ENCODE measurements around the gene CSRNP3.

CSRNP3 gene

GRCh38 chr2:165469417-165469816, at the start of gene CSRNP3:
CSRNP3 (plus strand) TSS chr2:165469698; CDS start chr2:165595066, 125,368 bp downstream.
- peak; percentile 59 for DNase-seq (ENCODE audit: low read depth)
- peak within 1 kb of the TSS; percentile 35 for H3K4me3 ChIP-seq (ENCODE audit: control insufficient read depth, low read depth, low read length)
- no peak for TF ChIP-seq CTCF (IDR thresholded peaks at IDR 0.05; ENCODE audit: control insufficient read depth, insufficient read depth, low read depth, low read length, missing control alignments)

- no peak for TF ChIP-seq CTCF (IDR thresholded peaks at IDR 0.05; ENCODE audit: control insufficient read depth, insufficient read depth, low read depth, low read length, missing control alignments)
- no peak overlapping the region for H3K4me3 ChIP-seq (ENCODE audit: control insufficient read depth, low read depth, low read length)
- no peak for DNase-seq (ENCODE audit: low read depth)
Measured at GRCh38 chr2:165420231-165420630, 49.3 kb upstream of the CSRNP3 start.

- H3K4me3 ChIP-seq (ENCODE audit: control insufficient read depth, low read depth, low read length) = no peak overlapping the region
- DNase-seq (ENCODE audit: low read depth) = no peak
- no peak for TF ChIP-seq CTCF (IDR thresholded peaks at IDR 0.05; ENCODE audit: control insufficient read depth, insufficient read depth, low read depth, low read length, missing control alignments)
Measured at GRCh38 chr2:165423081-165423480, 46.4 kb upstream of the CSRNP3 start.

- H3K4me3 ChIP-seq (ENCODE audit: control insufficient read depth, low read depth, low read length) = no peak overlapping the region
- TF ChIP-seq CTCF (IDR thresholded peaks at IDR 0.05; ENCODE audit: control insufficient read depth, insufficient read depth, low read depth, low read length, missing control alignments) = no peak
- DNase-seq (ENCODE audit: low read depth) = no peak
Measured at GRCh38 chr2:165425556-165425955, 43.9 kb upstream of the CSRNP3 start.

GRCh38 chr2:165427686-165428085, 41.8 kb upstream of the CSRNP3 start:
- TF ChIP-seq CTCF (IDR thresholded peaks at IDR 0.05; ENCODE audit: control insufficient read depth, insufficient read depth, low read depth, low read length, missing control alignments) = no peak
- H3K4me3 ChIP-seq (ENCODE audit: control insufficient read depth, low read depth, low read length) = no peak overlapping the region
- DNase-seq (ENCODE audit: low read depth) = no peak

- no peak for DNase-seq (ENCODE audit: low read depth)
- TF ChIP-seq CTCF (IDR thresholded peaks at IDR 0.05; ENCODE audit: control insufficient read depth, insufficient read depth, low read depth, low read length, missing control alignments) = no peak
- H3K4me3 ChIP-seq (ENCODE audit: control insufficient read depth, low read depth, low read length) = no peak overlapping the region
Measured at GRCh38 chr2:165428926-165429325, 40.6 kb upstream of the CSRNP3 start.

- H3K4me3 ChIP-seq (ENCODE audit: control insufficient read depth, low read depth, low read length) = no peak overlapping the region
Measured at GRCh38 chr2:165431014-165431413, 38.5 kb upstream of the CSRNP3 start.

More at GRCh38 chr2:165431014-165431413, 38.5 kb upstream of the CSRNP3 start:
- TF ChIP-seq CTCF (IDR thresholded peaks at IDR 0.05; ENCODE audit: control insufficient read depth, insufficient read depth, low read depth, low read length, missing control alignments) = no peak
- no peak for DNase-seq (ENCODE audit: low read depth)
